HG03064 (cell line): ENCODE results near the gene FEN1.

Experiments used
- ATAC-seq: cut with Tn5 transposase; IDR thresholded peaks from one replicate; pipeline ENCODE4 v1.9.1; 2021; ENCODE audit warnings: low read depth; ENCODE audit not compliant: unreplicated experiment

FEN1 gene, protein sequence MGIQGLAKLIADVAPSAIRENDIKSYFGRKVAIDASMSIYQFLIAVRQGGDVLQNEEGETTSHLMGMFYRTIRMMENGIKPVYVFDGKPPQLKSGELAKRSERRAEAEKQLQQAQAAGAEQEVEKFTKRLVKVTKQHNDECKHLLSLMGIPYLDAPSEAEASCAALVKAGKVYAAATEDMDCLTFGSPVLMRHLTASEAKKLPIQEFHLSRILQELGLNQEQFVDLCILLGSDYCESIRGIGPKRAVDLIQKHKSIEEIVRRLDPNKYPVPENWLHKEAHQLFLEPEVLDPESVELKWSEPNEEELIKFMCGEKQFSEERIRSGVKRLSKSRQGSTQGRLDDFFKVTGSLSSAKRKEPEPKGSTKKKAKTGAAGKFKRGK

DNA sequence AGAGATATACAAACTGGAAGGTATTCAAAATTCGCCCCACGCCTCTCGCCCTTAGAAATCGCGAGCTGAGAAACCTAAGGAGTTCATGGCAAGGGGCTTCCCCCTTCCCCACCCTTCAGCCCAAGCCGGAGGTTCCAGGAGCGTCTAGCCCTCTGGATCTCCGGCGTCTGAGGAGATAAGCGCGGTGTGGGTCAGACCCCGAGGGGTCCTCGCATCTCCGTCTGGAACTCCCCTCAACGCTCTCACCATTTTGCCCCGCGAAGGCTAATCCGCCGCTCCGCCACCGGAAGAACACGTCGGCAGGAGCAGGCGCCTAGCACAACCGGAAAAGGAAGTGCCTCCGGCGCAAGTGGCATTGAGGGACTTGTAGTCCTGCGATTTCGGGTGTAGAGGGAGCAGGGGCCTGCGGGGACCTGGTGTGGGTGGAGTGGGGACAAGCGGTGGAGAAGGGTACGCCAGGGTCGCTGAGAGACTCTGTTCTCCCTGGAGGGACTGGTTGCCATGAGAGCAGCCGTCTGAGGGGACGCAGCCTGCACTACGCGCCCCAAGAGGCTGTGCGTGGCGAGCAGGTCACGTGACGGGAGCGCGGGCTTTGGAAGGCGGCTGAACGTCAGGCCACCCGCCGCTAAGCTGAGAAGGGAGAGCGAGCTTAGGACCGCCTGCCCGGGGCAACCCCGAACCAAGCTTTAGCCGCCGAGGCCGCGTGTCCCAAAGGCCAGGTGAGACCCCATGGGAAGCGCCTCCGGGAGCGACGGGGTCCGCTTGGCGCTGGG, at the start of gene FEN1, which contains the start of gene TMEM258:
Gene FEN1 (plus strand): TSS at position 602 of the 773 bp plus-strand sequence. CDS start 2,451 bp downstream, outside the sequence.
Gene TMEM258 (minus strand): TSS at position 290 of the 773 bp plus-strand sequence. CDS start 41 bp downstream, at position 249.
- peak; percentile 77 for ATAC-seq

DNA sequence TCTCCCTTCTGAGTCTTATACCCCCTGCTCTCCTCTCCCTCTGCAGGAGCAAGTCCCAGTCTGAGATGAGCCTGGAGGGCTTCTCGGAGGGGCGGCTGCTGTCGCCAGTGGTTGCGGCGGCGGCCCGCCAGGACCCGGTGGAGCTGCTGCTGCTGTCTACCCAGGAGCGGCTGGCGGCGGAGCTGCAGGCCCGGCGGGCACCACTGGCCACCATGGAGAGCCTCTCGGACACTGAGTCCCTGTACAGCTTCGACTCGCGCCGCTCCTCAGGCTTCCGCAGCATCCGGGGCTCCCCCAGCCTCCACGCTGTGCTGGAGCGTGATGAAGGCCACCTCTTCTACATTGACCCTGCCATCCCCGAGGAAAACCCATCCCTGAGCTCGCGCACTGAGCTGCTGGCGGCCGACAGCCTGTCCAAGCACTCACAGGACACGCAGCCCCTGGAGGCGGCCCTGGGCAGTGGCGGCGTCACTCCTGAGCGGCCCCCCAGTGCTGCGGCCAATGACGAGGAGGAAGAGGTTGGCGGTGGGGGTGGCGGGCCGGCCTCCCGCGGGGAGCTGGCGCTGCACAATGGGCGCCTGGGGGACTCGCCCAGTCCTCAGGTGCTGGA, 49.1 kb upstream of the FEN1 start:
- ATAC-seq, result no peak

DNA sequence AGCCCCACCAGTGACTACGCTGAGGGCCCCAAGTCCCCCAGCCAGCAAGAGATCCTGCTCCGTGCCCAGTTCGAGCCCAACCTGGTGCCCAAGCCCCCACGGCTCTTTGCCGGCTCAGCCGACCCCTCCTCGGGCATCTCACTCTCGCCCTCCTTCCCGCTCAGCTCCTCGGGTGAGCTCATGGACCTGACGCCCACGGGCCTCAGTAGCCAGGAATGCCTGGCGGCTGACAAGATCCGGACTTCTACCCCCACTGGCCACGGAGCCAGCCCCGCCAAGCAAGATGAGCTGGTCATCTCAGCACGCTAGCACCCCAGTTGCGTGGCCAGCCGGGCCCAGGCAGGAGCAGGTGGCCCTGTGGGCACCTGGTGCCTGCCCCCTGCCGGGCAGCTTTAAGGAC, 48.5 kb upstream of the FEN1 start:
- ATAC-seq, result no peak

DNA sequence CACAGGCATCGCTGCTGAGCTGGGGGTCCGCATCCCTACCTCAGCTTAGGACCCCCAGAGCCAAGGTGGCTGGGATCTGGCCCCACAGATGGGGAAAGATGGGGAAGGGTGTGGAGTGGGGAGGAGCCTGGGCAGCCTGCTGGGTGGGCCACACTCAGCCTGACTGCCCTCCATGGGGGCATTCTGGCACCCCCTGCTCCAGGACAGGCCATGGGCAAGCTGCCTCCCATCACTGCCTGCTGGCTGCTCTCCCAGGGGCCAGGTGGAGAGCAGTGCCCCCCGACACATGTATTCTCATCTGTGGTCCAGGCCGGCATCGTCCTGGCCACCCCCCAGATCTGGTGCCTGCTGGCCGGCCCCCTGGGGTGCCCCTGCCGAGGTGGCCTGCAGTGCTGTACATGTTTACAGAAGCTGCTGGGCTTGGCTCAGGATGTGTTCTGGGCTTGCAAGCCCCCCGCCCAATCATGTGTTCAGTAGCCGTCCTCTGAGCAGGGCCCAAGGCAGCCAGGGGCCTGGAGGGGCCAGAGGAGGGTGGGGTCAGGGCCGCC, 48.0 kb upstream of the FEN1 start:
- no peak for ATAC-seq

DNA sequence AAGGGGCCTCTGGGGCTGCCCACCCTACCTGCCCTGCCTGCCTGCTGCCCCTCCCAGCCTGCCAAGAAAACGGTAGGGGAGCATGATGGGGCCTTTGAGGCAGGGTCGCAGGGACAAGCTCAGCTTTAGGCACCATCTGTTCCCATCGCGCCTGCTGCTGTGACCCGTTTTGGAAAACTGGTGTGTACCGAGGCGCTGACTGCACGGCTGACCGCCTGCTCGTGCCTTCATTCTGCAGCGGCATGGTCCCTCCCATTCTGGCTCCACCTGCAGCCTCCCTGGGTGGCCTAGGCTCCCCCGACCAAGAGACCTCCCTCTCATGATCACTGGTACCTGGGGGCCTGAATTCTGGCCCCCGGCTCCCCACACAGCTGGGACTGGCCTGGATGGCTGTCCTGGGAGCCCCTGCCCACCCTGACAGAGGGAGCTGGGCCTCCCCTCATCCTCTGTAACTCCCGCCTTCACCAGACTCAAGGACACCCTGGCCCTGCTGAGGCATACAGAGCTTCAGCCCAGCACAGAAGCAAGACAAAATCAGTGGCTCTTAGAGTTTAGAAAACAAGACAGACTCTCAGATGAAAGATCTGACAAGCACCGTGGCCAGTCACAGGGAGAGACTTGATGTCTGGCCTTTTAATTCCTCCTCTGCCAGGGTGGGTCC, 46.8 kb upstream of the FEN1 start:
- ATAC-seq, result no peak

DNA sequence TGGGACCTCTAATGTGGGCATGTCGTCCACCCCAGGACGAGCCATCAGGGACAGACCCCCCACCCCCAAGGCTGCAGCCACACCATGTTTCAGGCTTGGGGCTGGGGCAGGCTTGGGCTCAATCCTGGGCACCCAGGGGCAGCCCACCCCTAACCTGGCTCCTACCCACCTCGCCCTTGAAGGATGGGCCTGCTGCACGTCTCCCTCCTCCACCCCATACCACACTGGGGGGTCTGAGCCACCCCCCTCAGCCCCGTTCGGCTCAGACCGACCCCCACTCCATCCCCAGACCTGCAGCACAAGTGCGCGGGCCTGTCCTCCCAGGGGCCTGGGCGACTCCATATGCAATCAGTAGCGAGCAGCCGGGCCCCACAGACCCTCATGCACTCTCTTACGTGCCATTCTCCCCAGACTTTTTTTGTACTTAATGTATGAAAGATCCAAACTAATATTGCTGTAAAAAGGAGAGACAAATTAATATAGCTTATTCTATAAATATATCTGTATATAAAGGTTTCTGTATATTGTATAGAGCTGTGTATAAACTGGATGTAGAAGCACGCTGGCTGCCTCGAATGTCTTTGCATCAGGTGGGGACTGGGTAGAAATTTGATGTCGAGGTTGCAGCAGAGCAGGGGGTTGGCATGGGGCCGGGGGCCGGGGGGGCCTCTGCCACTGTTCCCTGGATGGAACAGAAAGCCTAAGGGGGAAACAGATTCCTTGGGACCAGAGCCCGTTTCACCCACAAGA, 46.1 kb upstream of the FEN1 start:
- no peak for ATAC-seq

DNA sequence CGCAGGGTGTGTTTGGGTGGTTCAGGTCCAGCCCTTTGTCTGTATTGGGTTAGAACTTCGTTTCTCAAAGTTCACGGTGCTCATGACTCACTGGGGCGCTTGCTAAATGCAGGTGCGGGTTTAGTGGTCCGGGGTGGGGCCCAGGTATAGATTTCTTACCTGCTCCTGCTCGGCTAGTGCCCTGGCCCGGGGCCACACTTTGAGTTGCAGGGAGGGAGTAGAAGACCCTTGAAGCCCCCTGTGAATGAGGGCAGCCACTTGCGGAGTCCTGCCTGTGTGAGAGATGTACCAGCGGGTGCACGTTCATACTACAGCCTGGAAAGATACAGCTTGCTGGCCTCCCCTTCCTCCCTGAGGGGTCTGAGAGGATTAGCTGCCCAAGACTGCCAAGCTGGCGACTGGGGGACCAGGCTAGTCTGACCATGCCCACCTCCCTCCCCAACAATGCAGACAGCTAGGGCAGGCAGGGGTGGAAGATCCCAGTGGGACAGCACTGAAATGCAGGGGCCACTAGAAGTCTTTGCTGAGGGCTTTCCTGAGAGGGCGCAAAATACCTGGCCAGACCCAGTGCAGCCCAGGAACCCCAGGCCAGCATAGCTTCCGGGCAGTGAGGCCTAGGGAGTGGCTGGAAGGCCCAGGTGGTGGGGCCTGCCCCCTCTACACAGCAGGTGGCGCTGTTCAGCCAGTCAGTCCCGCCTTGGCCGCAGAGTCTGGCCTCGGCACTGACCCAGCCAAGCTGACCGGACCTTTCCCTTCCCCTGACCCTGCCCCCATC, 45.3 kb upstream of the FEN1 start:
- ATAC-seq, result no peak

DNA sequence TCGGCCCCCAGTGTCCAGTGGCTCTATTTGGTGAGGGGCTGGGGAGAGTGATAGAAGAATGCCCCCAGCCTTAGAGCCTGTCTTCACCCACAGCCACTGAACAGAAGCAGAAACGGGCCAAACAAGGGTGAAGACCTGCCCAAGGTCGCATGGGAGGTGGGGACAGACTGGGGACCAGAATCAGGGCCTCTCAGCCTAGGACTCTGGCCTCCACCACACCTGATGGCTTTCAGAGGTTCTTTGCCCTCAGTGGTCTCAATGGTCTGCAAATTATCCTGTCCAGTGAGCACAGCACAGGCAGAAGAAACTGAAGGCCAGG, 44.8 kb upstream of the FEN1 start:
- no peak for ATAC-seq

DNA sequence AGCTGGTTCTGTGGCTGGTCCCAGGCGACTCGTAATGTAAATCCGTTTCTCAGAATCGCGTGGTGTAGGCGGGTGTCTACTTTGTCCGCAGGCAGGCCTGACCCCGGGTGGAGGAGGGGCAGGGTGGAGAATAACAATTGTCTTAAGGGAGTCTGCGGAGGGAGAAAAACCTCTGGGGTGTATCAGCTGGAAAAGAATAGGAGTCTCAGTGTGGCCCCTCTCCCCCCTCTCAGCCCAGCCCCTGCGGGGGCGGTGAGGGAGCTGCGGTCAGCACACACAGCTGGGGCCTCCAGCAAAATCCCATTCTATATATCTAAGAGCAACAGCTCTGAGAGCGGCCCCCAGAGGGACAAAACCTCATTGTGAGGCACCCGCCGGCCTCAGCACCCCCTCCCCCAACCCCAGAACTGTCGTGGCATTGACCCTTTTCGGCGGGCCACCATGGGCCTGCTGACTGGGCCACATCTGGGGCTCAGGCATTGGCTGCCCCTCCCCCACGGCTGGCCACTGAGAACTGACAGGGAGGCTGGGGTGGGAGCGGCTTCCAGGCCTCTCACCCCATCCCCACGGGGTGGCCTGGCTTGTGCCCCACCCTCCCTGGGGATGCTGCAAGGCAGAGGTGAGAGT, 43.0 kb upstream of the FEN1 start:
- ATAC-seq, result no peak

DNA sequence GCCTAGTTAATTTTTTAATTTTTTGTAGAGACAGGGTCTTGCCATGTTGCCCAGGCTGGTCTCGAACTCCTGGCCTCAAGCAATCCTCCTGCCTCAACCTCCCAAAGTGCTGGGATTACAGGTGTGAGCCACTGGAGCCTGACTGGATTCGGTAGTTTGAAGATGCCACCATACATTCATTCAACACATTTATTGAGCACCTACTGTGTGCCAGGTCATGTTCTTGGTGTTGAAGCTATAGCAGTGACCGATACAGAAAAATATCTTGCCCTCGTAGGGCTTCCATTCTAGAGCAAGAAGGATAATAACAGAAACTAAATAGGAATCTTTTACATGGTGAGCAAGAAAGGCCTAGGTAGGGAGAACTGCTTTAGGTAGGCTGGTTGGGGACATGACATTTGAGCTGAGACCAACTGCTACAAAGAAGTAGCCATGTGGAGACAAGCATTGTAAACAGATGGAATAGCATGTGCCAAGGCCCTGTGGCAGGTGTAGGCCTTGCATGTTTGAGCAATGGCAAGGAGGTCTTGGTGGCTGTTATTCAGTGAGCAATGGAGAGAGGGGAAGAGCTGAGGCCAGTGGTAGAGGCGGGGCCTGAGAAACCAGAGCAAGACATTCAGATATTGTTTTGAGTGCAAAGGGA, 42.0 kb upstream of the FEN1 start:
- ATAC-seq, result no peak

DNA sequence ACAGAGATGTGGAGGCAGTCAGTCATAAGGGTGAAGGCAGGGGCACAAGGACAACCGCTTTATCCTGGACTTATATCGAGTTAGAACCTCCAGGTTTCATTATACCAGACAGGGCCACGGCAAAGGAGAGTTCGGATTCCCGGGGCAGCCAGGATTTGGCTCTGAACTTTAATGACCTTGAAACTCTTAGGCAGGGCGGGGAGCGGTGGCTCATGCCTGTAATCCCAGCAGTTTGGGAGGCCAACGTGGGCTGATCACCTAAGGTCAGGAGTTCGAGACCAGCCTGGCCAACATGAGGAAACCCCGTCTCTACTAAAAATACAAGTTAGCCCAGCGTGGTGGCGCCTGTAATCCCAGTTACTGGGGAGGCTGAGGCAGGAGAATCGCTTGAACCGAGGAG, 41.3 kb upstream of the FEN1 start:
- ATAC-seq, result no peak

DNA sequence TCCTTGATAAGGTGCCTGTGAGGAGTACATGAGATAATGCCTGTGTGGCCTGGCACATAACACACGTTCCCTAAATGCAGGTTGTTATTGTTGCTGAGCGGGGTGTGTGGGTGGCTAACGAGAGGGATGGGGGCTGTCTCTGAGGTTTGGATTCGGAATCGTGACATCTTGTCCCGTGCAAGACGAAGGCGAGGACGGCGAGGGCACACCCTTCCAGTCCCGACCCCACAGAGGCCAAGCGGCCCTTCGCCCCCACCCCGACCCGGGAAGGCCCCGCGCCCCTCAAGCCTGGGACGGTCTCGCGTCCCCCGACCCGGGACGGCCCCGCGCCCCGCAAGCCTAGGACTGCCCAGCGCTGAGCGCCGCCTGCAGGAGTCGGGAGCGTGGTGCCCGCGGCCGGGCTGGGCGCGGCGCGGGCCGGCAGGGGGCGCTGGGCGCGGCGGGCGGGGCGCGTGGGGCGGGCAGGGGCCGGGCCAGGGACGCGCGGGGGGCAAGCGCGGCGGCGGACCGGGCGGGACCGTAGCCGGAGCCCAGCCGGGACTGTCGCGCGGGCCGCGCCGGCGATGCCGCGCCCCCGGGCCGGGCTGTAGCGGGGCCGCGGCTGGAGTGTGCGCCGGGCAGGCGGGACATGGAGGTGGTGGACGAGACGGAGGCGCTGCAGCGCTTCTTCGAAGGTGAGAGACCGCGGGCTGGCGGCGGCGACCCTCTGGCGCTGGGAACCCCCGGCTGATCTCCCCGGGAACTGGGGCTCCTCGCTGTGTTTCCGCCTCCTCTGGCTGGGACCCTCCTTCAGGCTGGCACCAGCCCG, 40.4 kb upstream of the FEN1 start, which contains the start of gene MYRF:
Gene MYRF (plus strand): TSS at position 520 of the 808 bp plus-strand sequence. CDS start 109 bp downstream, at position 629.
- ATAC-seq, result no peak

DNA sequence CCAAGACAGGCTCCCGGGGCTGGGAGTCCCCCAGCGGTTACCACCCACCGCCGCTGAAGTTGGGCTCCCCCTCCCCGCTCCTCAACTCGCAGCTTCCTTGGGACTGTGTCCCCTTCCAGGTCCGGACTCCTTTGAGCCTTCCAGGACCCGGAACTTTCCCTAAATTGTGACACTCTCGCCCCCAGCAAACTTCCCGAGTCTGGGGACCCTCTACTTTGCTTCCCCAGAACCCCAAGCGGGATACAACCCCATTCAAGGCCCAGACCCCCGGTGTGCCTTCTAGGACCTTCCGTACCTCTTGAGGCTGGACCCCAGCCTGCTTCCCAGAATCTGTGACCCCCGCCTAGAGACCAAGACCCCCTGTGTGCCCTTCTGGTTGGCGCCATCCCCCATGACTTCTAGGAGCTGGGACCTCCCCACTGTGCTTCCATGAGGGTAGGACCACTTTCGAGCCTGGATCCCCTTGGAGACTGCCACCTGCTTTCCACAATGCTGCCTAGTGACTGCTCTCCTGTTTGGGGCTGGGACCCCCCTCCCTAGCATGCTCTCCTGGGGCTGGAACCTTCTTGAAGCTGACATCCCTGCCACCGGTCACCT, 39.7 kb upstream of the FEN1 start:
- ATAC-seq, result no peak

DNA sequence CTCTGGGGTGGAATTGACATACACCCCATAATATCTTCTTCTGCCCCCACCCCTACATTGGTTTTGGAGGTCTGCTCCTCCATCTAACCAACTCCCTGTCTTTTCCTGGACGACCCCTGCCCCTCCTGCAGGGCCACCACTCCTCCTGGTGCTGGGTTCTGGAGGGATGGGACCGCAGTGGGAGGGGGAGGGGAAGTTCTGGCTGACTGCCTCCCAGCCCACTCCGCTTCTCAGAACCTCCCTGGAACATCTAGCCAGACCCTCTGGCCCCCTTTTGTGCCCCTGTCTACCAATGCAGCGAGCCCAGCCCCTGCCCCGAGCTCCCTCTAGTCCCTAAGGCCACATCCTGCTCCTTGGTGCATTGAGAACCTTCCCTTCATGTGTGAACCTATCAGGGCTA, 39.0 kb upstream of the FEN1 start:
- no peak for ATAC-seq

DNA sequence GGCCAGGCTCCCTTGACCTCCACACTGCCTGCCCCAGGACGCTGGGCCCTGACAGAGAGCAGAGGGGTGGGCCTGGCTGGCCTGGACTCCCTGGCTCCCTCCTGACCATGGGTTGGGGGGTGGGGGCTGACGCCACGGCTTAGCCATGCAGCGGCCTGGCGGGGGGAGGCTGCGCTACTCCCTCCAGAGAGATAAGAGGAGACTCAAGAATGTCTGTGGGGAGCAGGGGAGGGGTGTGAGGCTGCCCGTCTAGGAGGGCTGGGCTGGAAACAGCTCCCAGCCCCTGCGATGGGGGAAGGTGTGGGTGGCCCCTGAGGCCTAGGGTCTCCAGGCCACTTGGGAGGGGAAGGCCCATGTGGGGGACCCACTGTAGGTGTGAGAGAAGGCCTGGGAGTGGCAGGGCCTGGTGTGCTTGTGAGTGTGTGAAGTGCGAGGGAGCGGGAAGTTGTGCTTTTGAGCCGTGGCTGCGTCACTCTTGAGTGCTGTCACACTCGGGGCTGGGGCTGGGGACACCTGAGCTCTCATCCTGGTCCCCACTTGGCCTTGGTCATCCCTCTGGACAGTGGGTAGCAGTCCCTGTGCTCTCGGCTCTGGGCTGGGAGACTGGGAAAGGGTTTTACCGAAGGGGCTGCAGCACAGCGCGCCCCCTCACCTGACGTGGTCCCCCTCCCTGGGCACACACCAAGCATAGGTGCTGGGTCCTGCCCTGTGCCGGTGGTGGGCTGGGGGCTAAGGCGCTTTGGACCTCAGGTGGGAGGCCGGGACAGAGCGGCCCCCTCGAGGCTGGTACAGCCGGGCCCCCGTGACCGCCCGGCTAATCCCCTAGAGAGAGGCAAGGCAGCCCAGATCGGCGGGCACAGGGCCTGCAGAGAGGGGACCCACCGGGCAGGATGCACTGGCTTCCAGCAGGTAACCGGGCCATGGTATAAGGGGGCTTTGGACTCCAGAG, 37.9 kb upstream of the FEN1 start:
- ATAC-seq, result no peak

DNA sequence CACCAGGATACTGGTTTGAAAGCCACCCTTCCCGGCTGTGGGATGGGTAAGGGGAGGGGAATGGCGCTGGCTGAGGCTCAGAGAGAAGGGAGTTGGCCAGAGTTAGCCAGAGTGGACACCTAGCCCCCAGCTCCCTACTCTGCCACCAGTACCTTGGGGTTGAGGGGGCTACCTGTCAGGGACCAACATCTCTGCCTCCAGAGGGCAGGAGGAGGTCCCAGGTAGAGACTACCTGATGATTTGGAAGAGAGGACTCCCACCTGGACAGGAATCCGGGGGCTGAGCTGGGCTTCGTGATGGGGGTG, 36.6 kb upstream of the FEN1 start:
- no peak for ATAC-seq
